SK-N-SH (cell line): ENCODE measurements around the gene MYO1D. TPM values are rescaled to one million over a fixed set of nuclear protein-coding genes. Genes with fewer than 3 reads are reported as not detected.

Source experiments
- CTCF ChIA-PET: fragments of 300-600, 350-600 bp; formaldehyde crosslinking; extraction: SDS; loops from one replicate; lab custom pipeline; 2021; lab: Yijun Ruan, JAX
- POLR2A ChIA-PET: fragments of 350-600 bp; sonication (Branson Sonifier 250); formaldehyde crosslinking; extraction: SDS; loops from one replicate; lab custom pipeline; 2020; ENCODE audit warnings: antibody characterized with exemption, inconsistent platforms; lab: Yijun Ruan, JAX
- DNase-seq: peaks from one replicate; pipeline ENCODE4 v3.0.0; 2012
- H2AFZ ChIP-seq: fragments of 200-600 bp; sonication (generic); 2 replicates; pipeline ENCODE4 v1.8.1; 2016; ENCODE audit warnings: antibody characterized with exemption, mild to moderate bottlenecking, low read depth
- H3F3A ChIP-seq: fragments of 200-600 bp; sonication (generic); replicated peaks from 2 replicates; pipeline ENCODE3; 2016; ENCODE audit warnings: antibody characterized with exemption, mild to moderate bottlenecking; ENCODE audit not compliant: insufficient read depth
- H3K27ac ChIP-seq, 2 experiments: fragments of 200-500 bp in 1 of 2; fragments of 200-600 bp in 1 of 2; sonication (Bioruptor generic) in 1 of 2; sonication (generic), shearing (Covaris generic) in 1 of 2; 2 replicates each; pipeline versions ENCODE4 v1.5.1 to v1.6.1; 2014 to 2016; ENCODE audit warnings: low read depth in 2 of 2, inconsistent platforms in 1 of 2, low read length in 1 of 2, mild to moderate bottlenecking in 1 of 2, mixed read lengths in 1 of 2
- H3K27me3 ChIP-seq: fragments of 200-600 bp; sonication (generic), shearing (Covaris generic); 2 replicates; pipeline ENCODE4 v1.6.1; 2016; ENCODE audit warnings: mixed run types; ENCODE audit not compliant: insufficient read depth
- H3K36me3 ChIP-seq, 2 experiments: fragments of 200-500 bp in 1 of 2; fragments of 200-600 bp in 1 of 2; sonication (Bioruptor generic) in 1 of 2; sonication (generic) in 1 of 2; replicated peaks in 1 of 2; 2 replicates each; pipeline versions ENCODE3 to v1.5.1; 2014 to 2016; ENCODE audit warnings: low read length in 1 of 2, mild to moderate bottlenecking in 1 of 2; ENCODE audit not compliant: insufficient read depth in 2 of 2, control insufficient read depth in 1 of 2
- H3K4me1 ChIP-seq, 2 experiments: fragments of 200-500 bp in 1 of 2; fragments of 200-600 bp in 1 of 2; sonication (Bioruptor generic) in 1 of 2; sonication (generic), shearing (Covaris generic) in 1 of 2; 2 replicates each; pipeline versions ENCODE4 v1.5.1 to v1.6.1; 2014 to 2016; ENCODE audit warnings: low read depth in 1 of 2, low read length in 1 of 2, mixed run types in 1 of 2; ENCODE audit not compliant: insufficient read depth in 2 of 2, control insufficient read depth in 1 of 2
- H3K4me2 ChIP-seq: fragments of 200-600 bp; sonication (generic), shearing (Covaris generic); 2 replicates; pipeline ENCODE4 v1.6.1; 2017; ENCODE audit warnings: mixed run types
- H3K4me3 ChIP-seq, 2 experiments: fragments of 200-500 bp in 1 of 2; fragments of 200-600 bp in 1 of 2; sonication (Bioruptor generic) in 1 of 2; sonication (generic), shearing (Covaris generic) in 1 of 2; 2 replicates each; pipeline versions ENCODE4 v1.5.1 to v1.8.1; 2014 to 2016; ENCODE audit warnings: low read depth in 2 of 2, inconsistent platforms in 1 of 2, low read length in 1 of 2, mild to moderate bottlenecking in 1 of 2, mixed read lengths in 1 of 2, moderate library complexity in 1 of 2
- H3K79me2 ChIP-seq: fragments of 200-600 bp; sonication (generic); 2 replicates; pipeline ENCODE4 v1.8.1; 2017; ENCODE audit warnings: mild to moderate bottlenecking; ENCODE audit not compliant: insufficient read depth
- H3K9ac ChIP-seq: fragments of 200-600 bp; sonication (generic); 2 replicates; pipeline ENCODE4 v1.6.1; 2017; ENCODE audit warnings: mixed run types
- H3K9me2 ChIP-seq: fragments of 200-600 bp; sonication (generic); 2 replicates; pipeline ENCODE4 v1.6.1; 2017; ENCODE audit warnings: mixed run types
- H3K9me3 ChIP-seq: fragments of 200-600 bp; sonication (generic); 2 replicates; pipeline ENCODE4 v1.6.1; 2017; ENCODE audit warnings: mixed run types, mild to moderate bottlenecking, moderate library complexity
- H4K20me1 ChIP-seq: fragments of 200-600 bp; sonication (generic); 2 replicates; pipeline ENCODE4 v1.6.1; 2017; ENCODE audit warnings: mild to moderate bottlenecking, mixed run types; ENCODE audit not compliant: insufficient read depth
- CHD2 ChIP-seq: fragments of 150-350 bp; IDR thresholded peaks from 2 replicates; pipeline ENCODE4 v1.6.1; 2018; ENCODE audit warnings: low read length; ENCODE audit not compliant: partially characterized antibody
- ELF1 ChIP-seq: IDR thresholded peaks from 2 replicates; pipeline ENCODE4 v1.4.0; 2012
- EP300 ChIP-seq, 2 experiments: IDR thresholded peaks; 2 replicates each; pipeline versions ENCODE4 v1.4.0 to v1.6.1; 2012; ENCODE audit warnings: borderline replicate concordance in 1 of 2, low read depth in 1 of 2, low read length in 1 of 2
- FOSL2 ChIP-seq: IDR thresholded peaks from 2 replicates; pipeline ENCODE4 v1.4.0; 2012; ENCODE audit warnings: low read depth, mild to moderate bottlenecking, moderate library complexity, borderline replicate concordance
- FOXM1 ChIP-seq: IDR thresholded peaks from 2 replicates; pipeline ENCODE4 v1.4.0; 2012; ENCODE audit warnings: low read depth, mild to moderate bottlenecking
- MEF2A ChIP-seq: IDR thresholded peaks from 2 replicates; pipeline ENCODE4 v1.4.0; 2012; ENCODE audit warnings: low read depth, borderline replicate concordance
- NRF1 ChIP-seq: IDR thresholded peaks from 2 replicates; pipeline ENCODE4 v1.6.1; 2012; ENCODE audit warnings: low read depth, mild to moderate bottlenecking, low read length
- RAD21 ChIP-seq: IDR thresholded peaks from 2 replicates; pipeline ENCODE4 v1.6.1; 2012; ENCODE audit warnings: mild to moderate bottlenecking, low read length
- SMC3 ChIP-seq: IDR thresholded peaks from 2 replicates; pipeline ENCODE4 v1.6.1; 2012; ENCODE audit warnings: low read depth, low read length, improper control_type of control experiment
- TEAD4 ChIP-seq: IDR thresholded peaks from 2 replicates; pipeline ENCODE4 v1.4.0; 2012; ENCODE audit warnings: mild to moderate bottlenecking, borderline replicate concordance; ENCODE audit not compliant: insufficient read depth
- WGBS: methylation state at CpG from one replicate; pipeline ENCODE4 v1.1.6; 2017; ENCODE audit warnings: low lambda C conversion rate; 5-methylcytosine and 5-hydroxymethylcytosine counted together
- polyA plus RNA-seq, 3 experiments: library from polyadenylated mRNA; depleted of rRNA; stranded (reverse); fragments of >200 nt; gene quantifications; 2 replicates each; pipeline ENCODE4 v1.2.3, GENCODE V29; 2012
- TF ChIP-seq, protein P1 (sequence below): fragments of 150-350 bp; IDR thresholded peaks from 2 replicates; pipeline ENCODE4 v1.6.1; 2016; ENCODE audit warnings: mild to moderate bottlenecking, low read depth, low read length
- TF ChIP-seq, protein P2 (sequence below): fragments of 150-350 bp; IDR thresholded peaks from 2 replicates; pipeline ENCODE4 v1.6.1; 2017; ENCODE audit warnings: antibody characterized with exemption, low read length, low read depth, borderline replicate concordance

The MYO1D gene
- polyA plus RNA-seq, 1 of the 3 experiments (the other 2 are of a cell fraction): 20.4 TPM

DNA sequence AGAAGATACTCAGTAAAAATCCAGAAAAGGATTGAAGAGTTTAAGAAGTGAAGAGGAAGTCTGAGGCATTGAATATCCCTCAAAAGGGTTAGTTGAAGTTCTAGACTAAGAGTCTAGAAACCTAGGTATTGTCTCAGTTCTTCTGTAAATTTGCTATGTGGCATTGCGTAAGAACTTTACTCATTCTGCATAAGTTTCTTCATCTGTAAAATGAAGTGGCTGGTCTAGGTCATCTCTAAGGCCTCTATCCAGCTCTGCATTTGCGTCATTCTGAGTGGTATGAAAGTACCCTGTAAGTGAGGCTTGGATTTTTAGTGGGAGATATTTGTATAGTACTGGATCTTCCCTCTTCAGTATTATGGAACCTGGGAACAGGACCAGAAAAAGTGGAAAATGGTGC lies 130.2 kb downstream of the MYO1D start:
- TF ChIP-seq, protein P1, sequence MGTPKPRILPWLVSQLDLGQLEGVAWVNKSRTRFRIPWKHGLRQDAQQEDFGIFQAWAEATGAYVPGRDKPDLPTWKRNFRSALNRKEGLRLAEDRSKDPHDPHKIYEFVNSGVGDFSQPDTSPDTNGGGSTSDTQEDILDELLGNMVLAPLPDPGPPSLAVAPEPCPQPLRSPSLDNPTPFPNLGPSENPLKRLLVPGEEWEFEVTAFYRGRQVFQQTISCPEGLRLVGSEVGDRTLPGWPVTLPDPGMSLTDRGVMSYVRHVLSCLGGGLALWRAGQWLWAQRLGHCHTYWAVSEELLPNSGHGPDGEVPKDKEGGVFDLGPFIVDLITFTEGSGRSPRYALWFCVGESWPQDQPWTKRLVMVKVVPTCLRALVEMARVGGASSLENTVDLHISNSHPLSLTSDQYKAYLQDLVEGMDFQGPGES: no peak
- TF ChIP-seq NRF1: no peak
- peaks cover 8% of the 10 kb centered on the region for H3F3A ChIP-seq
- H3K27ac ChIP-seq: no peak overlapping the region
- H3K9me3 ChIP-seq: no peaks in the 10 kb centered on the region
- WGBS: 96% methylated on average over 2 of the region's 2 CpGs
- H3K4me1 ChIP-seq: no peaks in the 10 kb centered on the region; a peak in 1 of 4 replicates
- H3K4me3 ChIP-seq: no peak overlapping the region
- peaks cover 0 to 5% of the 10 kb centered on the region in 2 experiments for H3K36me3 ChIP-seq
- no peaks in the 10 kb centered on the region for H3K27me3 ChIP-seq
- ChIA-PET CTCF (interaction anchor here (0.8 to 6.0 kb wide), 5 partner anchors 10 to 284 kb away, joined by 3 to 21 read pairs (median 3); no protein-coding TSS in a partner anchor), POLR2A (no interaction called here)
- no peaks in the 10 kb centered on the region for H3K79me2 ChIP-seq
- H4K20me1 ChIP-seq: no peaks in the 10 kb centered on the region
- H3K4me2 ChIP-seq: no peak overlapping the region
- no peaks in the 10 kb centered on the region for H3K9me2 ChIP-seq
- no peak for DNase-seq
- no peak overlapping the region for H3K9ac ChIP-seq
- no peak overlapping the region for H2AFZ ChIP-seq

DNA sequence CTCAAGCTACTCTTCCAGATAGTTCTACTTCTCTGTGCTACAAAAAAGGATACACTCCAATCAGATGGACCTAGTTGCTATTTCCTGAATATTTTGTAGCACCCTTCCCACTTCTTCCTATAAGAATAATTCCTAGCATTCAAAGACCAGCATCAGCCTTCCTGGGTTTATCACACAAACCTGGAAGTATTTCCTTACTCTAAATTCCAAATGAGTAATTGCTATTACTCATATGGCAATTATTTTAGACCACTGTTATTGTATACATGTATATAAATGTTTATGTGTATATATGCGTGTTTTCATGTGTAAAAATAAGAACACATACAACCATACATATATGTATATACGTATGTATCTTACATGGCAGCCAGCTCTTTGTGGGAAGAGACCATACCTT lies 130.6 kb downstream of the MYO1D start:
- no peak overlapping the region for H3K27ac ChIP-seq

More for the DNA sequence above, 130.6 kb downstream of the MYO1D start:
- Histone ChIP-seq H3K9ac (no peak overlapping the region), H3K4me1 (no peaks in the 10 kb centered on the region; a peak in 1 of 4 replicates), H3K79me2 (no peaks in the 10 kb centered on the region), H3F3A (peaks cover 8% of the 10 kb centered on the region), H4K20me1 (no peaks in the 10 kb centered on the region), H3K9me2 (no peaks in the 10 kb centered on the region), H3K4me3 (no peak overlapping the region), H3K27me3 (no peaks in the 10 kb centered on the region), H2AFZ (no peak overlapping the region), H3K4me2 (no peak overlapping the region), H3K36me3 (peaks cover 0 to 5% of the 10 kb centered on the region in 2 experiments), H3K9me3 (no peaks in the 10 kb centered on the region)
- ChIA-PET CTCF (interaction anchor here (1.1 to 6.0 kb wide), 7 partner anchors 9 to 263 kb away, joined by 3 to 21 read pairs (median 3); partner anchors contain the start of gene MYO1D), POLR2A (no interaction called here)
- 86% methylated on average over 2 of the region's 2 CpGs for WGBS
- DNase-seq: no peak
- TF ChIP-seq, protein P2, sequence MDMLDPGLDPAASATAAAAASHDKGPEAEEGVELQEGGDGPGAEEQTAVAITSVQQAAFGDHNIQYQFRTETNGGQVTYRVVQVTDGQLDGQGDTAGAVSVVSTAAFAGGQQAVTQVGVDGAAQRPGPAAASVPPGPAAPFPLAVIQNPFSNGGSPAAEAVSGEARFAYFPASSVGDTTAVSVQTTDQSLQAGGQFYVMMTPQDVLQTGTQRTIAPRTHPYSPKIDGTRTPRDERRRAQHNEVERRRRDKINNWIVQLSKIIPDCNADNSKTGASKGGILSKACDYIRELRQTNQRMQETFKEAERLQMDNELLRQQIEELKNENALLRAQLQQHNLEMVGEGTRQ: no peak
- TF ChIP-seq RAD21 (no peak), FOSL2 (no peak), SMC3 (no peak), ELF1 (no peak), CHD2 (no peak), FOXM1 (no peak), TEAD4 (no peak), EP300 (IDR thresholded peaks at IDR 0.05; ENCODE audit: borderline replicate concordance in 1 of 2, low read depth in 1 of 2, low read length in 1 of 2) (no peak), MEF2A (no peak)
- TF ChIP-seq, protein P1: no peak
